WTC11 (cell line): ENCODE measurements around the gene SPIRE2. TPM values are rescaled to one million over a fixed set of nuclear protein-coding genes. Genes with fewer than 3 reads are reported as not detected.
"Not testable (repeated sequence)": the region's sequence is repeated elsewhere in the genome, so short reads cannot be mapped to it uniquely, and the experiment has no call there.

Experiments used
- ATAC-seq: fragments of 200-7000 bp; cut with Tn5 transposase; 2 replicates; pipeline ENCODE4 v1.10.0; 2021; ENCODE audit warnings: mild to moderate bottlenecking, moderate library complexity
- CTCF ChIA-PET: fragments of 300-600 bp; sonication (Branson Sonifier 250); formaldehyde crosslinking; loops from one replicate; lab custom pipeline; 2021; ENCODE audit warnings: antibody characterized with exemption; lab: Charles Lee
- POLR2A ChIA-PET: fragments of 350-600 bp; sonication (Branson Sonifier 250); formaldehyde crosslinking; loops from one replicate; lab custom pipeline; 2021; ENCODE audit warnings: antibody characterized with exemption; lab: Charles Lee
- DNase-seq: peaks from one replicate; pipeline ENCODE4 v3.0.0; 2021; ENCODE audit warnings: low spot score
- H3K27ac Mint-ChIP-seq: 2 replicates; pipeline ENCODE4 v1.8.0; 2021; ENCODE audit warnings: mixed read lengths
- H3K27me3 Mint-ChIP-seq: 2 replicates; pipeline ENCODE4 v1.8.0; 2021; ENCODE audit warnings: low read depth, mild to moderate bottlenecking, moderate library complexity, mixed read lengths
- H3K36me3 Mint-ChIP-seq: 2 replicates; pipeline ENCODE4 v1.8.0; 2021; ENCODE audit warnings: mixed read lengths
- H3K4me1 Mint-ChIP-seq: 2 replicates; pipeline ENCODE4 v1.8.0; 2022; ENCODE audit warnings: mixed read lengths
- H3K4me3 Mint-ChIP-seq: 2 replicates; pipeline ENCODE4 v1.8.0; 2021; ENCODE audit warnings: mild to moderate bottlenecking, moderate library complexity, mixed read lengths
- H3K9me3 Mint-ChIP-seq: 2 replicates; pipeline ENCODE4 v1.8.0; 2021; ENCODE audit warnings: mixed read lengths
- ETV6 ChIP-seq: sonication (generic); formaldehyde crosslinking; IDR thresholded peaks from 2 replicates; pipeline ENCODE4 v1.8.1; 2022; ENCODE audit warnings: mild to moderate bottlenecking, missing genetic modification reagents
- HMGA2 ChIP-seq: fragments of 250-450 bp; sonication (Bioruptor Pico); IDR thresholded peaks from 2 replicates; pipeline ENCODE4 v1.4.0; 2021; ENCODE audit warnings: mild to moderate bottlenecking, moderate library complexity
- JUN ChIP-seq: sonication (generic); formaldehyde crosslinking; IDR thresholded peaks from 2 replicates; pipeline ENCODE4 v1.8.0; 2023; ENCODE audit warnings: mild to moderate bottlenecking, missing genetic modification reagents
- NFE2L1 ChIP-seq: sonication (generic); formaldehyde crosslinking; IDR thresholded peaks from 2 replicates; pipeline ENCODE4 v1.8.1; 2023; ENCODE audit warnings: missing genetic modification reagents
- SMAD3 ChIP-seq: sonication (generic); formaldehyde crosslinking; IDR thresholded peaks from 2 replicates; pipeline ENCODE4 v1.8.0; 2022; ENCODE audit warnings: missing genetic modification reagents, mild to moderate bottlenecking, borderline replicate concordance
- STAT6 ChIP-seq: sonication (generic); formaldehyde crosslinking; conservative IDR thresholded peaks from 2 replicates; pipeline ENCODE4 v1.8.1; 2023; ENCODE audit warnings: mild to moderate bottlenecking, low read depth, missing genetic modification reagents, moderate library complexity
- ZNF121 ChIP-seq: sonication (generic); formaldehyde crosslinking; IDR thresholded peaks from 2 replicates; pipeline ENCODE4 v1.8.0; 2023; ENCODE audit warnings: missing genetic modification reagents
- total RNA-seq: library from RNA; stranded (reverse); gene quantifications from 3 replicates; pipeline ENCODE4 v1.2.3, GENCODE V29; 2021
- TF ChIP-seq, protein P1 (sequence below): fragments of 200-600 bp; IDR thresholded peaks from 2 replicates; pipeline ENCODE4 v1.8.0; 2022; ENCODE audit warnings: antibody characterized with exemption
- TF ChIP-seq, protein P2 (sequence below): sonication (generic); formaldehyde crosslinking; IDR thresholded peaks from 2 replicates; pipeline ENCODE4 v1.8.0; 2023; ENCODE audit warnings: missing genetic modification reagents
- TF ChIP-seq, protein P3 (sequence below): sonication (generic); formaldehyde crosslinking; IDR thresholded peaks from 2 replicates; pipeline ENCODE4 v1.8.0; 2022; ENCODE audit warnings: mild to moderate bottlenecking, missing genetic modification reagents
- TF ChIP-seq, protein P4 (sequence below): fragments of 250-450 bp; sonication (Bioruptor Pico); IDR thresholded peaks from 2 replicates; pipeline ENCODE4 v1.8.0; 2021; ENCODE audit warnings: mild to moderate bottlenecking
- TF ChIP-seq, protein P5 (sequence below): sonication (generic); formaldehyde crosslinking; IDR thresholded peaks from 2 replicates; pipeline ENCODE4 v1.8.0; 2022; ENCODE audit warnings: mild to moderate bottlenecking, missing genetic modification reagents

SPIRE2 gene
- total RNA-seq, 1 experiment from 2014 or later = 19.7 TPM

DNA sequence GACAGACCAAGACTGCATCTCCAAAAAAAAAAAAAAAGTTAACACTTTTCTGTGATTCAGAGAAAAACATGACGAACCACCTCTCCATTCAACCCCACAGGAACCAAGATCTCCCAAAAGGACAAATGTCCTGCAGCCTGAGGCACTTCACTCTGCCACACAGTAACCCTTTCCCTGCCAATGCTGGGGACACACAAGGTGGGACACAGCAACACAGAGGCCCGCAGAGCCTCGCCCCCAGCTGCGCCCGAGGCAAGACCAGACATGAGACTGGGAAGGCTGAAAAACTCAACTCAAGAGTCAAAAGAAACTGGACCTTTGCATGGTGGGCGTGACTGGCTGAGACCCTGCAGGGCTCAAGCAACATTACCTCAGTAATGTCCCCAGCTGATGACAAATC is 45.8 kb upstream of the SPIRE2 start (continued):
- TF ChIP-seq STAT6 (CRISPR knock-in tag) (no peak), HMGA2 (CRISPR knock-in tag) (no peak)

DNA sequence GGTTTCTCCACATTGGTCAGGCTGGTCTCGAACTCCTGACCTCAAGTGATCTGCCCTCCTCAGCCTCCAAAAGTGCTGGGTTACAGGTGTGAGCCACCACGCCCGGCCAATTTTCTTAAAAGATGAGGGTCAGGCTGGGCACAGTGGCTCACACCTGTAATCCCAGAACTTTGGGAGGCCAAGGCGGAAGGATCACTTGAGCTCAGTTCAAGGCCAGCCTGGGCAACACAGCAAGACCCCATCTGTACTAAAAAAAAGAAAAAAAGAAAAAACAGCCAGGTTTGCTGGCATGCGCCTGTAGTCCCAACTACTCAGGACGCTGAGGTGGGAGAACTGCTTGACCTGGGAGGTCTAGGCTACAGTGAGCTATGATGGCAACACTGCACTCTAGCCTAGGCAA is 44.3 kb upstream of the SPIRE2 start:
- H3K36me3 Mint-ChIP-seq = peaks cover 69% of the 10 kb centered on the region

DNA sequence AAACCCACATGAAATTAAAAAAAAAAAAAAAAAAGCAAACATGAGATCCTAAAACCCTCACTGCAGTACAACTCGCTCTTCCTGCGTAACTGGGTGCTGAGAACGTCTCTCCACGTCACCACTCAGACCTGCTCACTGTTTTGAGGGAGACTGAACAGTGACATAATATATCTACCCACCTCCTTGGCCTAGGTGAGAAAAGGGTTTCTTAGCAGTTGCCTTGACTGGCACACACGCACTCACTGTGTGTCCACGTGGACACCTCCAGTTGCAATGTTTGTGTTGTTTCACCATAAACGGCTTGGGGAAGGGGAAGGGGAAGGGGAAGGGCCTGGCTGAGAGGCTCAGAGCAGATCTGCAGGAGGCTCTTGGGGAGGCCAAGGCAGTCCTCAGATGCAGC is 43.9 kb upstream of the SPIRE2 start:
- POLR2A ChIA-PET = no interaction called here
- no peak overlapping the region for H3K4me3 Mint-ChIP-seq
- peaks cover 9% of the 10 kb centered on the region; the same call in 1 of the 2 replicates for H3K4me1 Mint-ChIP-seq
- DNase-seq = no peak
- H3K27me3 Mint-ChIP-seq = no peaks in the 10 kb centered on the region
- no peak overlapping the region for H3K27ac Mint-ChIP-seq
- H3K36me3 Mint-ChIP-seq = peaks cover 68% of the 10 kb centered on the region
- no peak for ATAC-seq
- H3K9me3 Mint-ChIP-seq = no peaks in the 10 kb centered on the region
- TF ChIP-seq JUN (CRISPR knock-in tag) (no peak), NFE2L1 (CRISPR knock-in tag) (no peak)
- CTCF ChIA-PET = interaction anchor here (0.6 to 0.7 kb wide), 2 partner anchors 54 to 74 kb away, joined by 3 to 5 read pairs; no protein-coding TSS in a partner anchor

More for the DNA sequence above, 44.3 kb upstream of the SPIRE2 start:
- H3K4me3 Mint-ChIP-seq, DNase-seq, ATAC-seq, H3K27ac Mint-ChIP-seq, H3K4me1 Mint-ChIP-seq, H3K9me3 Mint-ChIP-seq, POLR2A ChIA-PET, H3K27me3 Mint-ChIP-seq: not testable (repeated sequence)
- peak; percentile 33; the same call in 1 of the 2 replicates for TF ChIP-seq ZNF121
- CTCF ChIA-PET = interaction anchor here (0.6 to 0.9 kb wide), 3 partner anchors 53 to 84 kb away, joined by 3 to 5 read pairs (median 3); no protein-coding TSS in a partner anchor

- ATAC-seq (no peak), DNase-seq (no peak)
- Mint-ChIP-seq H3K36me3 (peaks cover 63% of the 10 kb centered on the region), H3K27me3 (no peaks in the 10 kb centered on the region), H3K4me3 (no peak overlapping the region), H3K27ac (no peak overlapping the region), H3K4me1 (no peaks in the 10 kb centered on the region), H3K9me3 (no peaks in the 10 kb centered on the region)
- no peak for TF ChIP-seq SMAD3 (CRISPR knock-in tag)
- POLR2A ChIA-PET = no interaction called here
- CTCF ChIA-PET = interaction anchor here (0.6 kb wide), 1 partner anchor 86 kb away, joined by 4 read pairs; no protein-coding TSS in a partner anchor
Measured at GRCh38 chr16:89785523-89786155, 42.6 kb upstream of the SPIRE2 start.

DNA sequence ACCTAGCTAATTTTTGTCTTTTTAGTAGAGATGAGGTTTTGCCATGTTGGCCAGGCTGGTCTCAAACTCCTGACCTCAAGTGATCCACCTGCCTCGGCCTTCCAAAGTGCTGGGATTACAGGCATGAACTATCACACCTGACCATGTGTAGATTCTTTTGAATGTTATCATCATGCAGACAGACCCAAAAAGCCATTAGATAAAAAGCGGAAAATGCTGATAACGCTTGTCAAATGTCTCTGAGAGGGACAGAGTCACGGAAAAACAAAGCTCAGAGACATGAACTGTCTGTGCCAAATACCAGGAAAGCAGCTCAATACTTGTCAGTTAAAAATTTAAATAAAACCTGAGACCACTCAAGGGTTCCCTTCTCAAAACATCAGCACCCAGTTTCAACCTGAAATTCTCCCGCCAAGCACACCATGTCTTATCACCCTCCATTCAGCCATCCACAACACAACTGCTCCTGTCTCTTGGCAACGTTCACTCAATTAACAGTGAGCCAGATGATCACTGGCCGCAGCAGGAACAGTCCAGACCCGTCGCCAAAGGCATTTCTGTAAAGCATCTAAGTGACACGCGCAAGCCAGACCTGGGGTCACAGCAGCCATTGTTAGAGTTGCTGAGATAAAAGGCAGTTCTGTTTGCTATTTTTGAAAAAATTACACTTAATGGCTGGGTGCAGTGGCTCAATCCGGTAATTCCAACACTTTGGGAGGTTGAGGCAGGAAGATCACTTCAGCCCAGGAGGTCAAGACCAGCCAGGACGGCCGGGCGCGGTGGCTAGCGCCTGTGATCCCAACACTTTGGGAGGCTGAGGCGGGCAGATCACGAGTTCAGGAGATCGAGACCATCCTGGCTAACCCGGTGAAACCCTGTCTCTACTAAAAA is 41.6 kb upstream of the SPIRE2 start:
- no peak for DNase-seq
- no peaks in the 10 kb centered on the region for H3K4me1 Mint-ChIP-seq
- TF ChIP-seq, protein P1, sequence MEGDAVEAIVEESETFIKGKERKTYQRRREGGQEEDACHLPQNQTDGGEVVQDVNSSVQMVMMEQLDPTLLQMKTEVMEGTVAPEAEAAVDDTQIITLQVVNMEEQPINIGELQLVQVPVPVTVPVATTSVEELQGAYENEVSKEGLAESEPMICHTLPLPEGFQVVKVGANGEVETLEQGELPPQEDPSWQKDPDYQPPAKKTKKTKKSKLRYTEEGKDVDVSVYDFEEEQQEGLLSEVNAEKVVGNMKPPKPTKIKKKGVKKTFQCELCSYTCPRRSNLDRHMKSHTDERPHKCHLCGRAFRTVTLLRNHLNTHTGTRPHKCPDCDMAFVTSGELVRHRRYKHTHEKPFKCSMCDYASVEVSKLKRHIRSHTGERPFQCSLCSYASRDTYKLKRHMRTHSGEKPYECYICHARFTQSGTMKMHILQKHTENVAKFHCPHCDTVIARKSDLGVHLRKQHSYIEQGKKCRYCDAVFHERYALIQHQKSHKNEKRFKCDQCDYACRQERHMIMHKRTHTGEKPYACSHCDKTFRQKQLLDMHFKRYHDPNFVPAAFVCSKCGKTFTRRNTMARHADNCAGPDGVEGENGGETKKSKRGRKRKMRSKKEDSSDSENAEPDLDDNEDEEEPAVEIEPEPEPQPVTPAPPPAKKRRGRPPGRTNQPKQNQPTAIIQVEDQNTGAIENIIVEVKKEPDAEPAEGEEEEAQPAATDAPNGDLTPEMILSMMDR = no peak
- TF ChIP-seq, protein P2, sequence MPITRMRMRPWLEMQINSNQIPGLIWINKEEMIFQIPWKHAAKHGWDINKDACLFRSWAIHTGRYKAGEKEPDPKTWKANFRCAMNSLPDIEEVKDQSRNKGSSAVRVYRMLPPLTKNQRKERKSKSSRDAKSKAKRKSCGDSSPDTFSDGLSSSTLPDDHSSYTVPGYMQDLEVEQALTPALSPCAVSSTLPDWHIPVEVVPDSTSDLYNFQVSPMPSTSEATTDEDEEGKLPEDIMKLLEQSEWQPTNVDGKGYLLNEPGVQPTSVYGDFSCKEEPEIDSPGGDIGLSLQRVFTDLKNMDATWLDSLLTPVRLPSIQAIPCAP (CRISPR knock-in tag) = no peak
- TF ChIP-seq, protein P3, sequence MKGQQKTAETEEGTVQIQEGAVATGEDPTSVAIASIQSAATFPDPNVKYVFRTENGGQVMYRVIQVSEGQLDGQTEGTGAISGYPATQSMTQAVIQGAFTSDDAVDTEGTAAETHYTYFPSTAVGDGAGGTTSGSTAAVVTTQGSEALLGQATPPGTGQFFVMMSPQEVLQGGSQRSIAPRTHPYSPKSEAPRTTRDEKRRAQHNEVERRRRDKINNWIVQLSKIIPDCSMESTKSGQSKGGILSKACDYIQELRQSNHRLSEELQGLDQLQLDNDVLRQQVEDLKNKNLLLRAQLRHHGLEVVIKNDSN (CRISPR knock-in tag) = no peak
- no peak for TF ChIP-seq ETV6 (CRISPR knock-in tag)
- TF ChIP-seq, protein P4, sequence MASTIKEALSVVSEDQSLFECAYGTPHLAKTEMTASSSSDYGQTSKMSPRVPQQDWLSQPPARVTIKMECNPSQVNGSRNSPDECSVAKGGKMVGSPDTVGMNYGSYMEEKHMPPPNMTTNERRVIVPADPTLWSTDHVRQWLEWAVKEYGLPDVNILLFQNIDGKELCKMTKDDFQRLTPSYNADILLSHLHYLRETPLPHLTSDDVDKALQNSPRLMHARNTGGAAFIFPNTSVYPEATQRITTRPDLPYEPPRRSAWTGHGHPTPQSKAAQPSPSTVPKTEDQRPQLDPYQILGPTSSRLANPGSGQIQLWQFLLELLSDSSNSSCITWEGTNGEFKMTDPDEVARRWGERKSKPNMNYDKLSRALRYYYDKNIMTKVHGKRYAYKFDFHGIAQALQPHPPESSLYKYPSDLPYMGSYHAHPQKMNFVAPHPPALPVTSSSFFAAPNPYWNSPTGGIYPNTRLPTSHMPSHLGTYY (CRISPR knock-in tag) = no peak
- TF ChIP-seq, protein P5, sequence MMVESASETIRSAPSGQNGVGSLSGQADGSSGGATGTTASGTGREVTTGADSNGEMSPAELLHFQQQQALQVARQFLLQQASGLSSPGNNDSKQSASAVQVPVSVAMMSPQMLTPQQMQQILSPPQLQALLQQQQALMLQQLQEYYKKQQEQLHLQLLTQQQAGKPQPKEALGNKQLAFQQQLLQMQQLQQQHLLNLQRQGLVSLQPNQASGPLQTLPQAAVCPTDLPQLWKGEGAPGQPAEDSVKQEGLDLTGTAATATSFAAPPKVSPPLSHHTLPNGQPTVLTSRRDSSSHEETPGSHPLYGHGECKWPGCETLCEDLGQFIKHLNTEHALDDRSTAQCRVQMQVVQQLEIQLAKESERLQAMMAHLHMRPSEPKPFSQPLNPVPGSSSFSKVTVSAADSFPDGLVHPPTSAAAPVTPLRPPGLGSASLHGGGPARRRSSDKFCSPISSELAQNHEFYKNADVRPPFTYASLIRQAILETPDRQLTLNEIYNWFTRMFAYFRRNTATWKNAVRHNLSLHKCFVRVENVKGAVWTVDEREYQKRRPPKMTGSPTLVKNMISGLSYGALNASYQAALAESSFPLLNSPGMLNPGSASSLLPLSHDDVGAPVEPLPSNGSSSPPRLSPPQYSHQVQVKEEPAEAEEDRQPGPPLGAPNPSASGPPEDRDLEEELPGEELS (CRISPR knock-in tag) = no peak
- H3K36me3 Mint-ChIP-seq = peaks cover 74% of the 10 kb centered on the region
- ChIA-PET CTCF (interaction anchor here (0.6 kb wide), 1 partner anchor 85 kb away, joined by 4 read pairs; no protein-coding TSS in a partner anchor), POLR2A (no interaction called here)
- no peak for ATAC-seq
- H3K27ac Mint-ChIP-seq = no peak overlapping the region
- no peak overlapping the region for H3K4me3 Mint-ChIP-seq
- no peaks in the 10 kb centered on the region for H3K9me3 Mint-ChIP-seq
- no peaks in the 10 kb centered on the region for H3K27me3 Mint-ChIP-seq
